Stimulated activated memory B cell treated with anti-CD40 and anti-IgM and Interleukin-4, amounts not matched to agents 10 μg/mL and 1 μg/mL and 100 μg/mL, for 72 hours (primary cell): ENCODE results near the gene PROX1.
"Not testable (repeated sequence)": the region's sequence is repeated elsewhere in the genome, so short reads cannot be mapped to it uniquely, and the experiment has no call there.

Source experiments
- ATAC-seq: fragments of 150-1000 bp; cut with Tn5 transposase; 2 replicates; pipeline ENCODE4 v1.10.0; 2021
- H3K27ac Mint-ChIP-seq: one replicate; pipeline ENCODE4 v1.8.0; 2022; ENCODE audit warnings: mild to moderate bottlenecking, mixed read lengths
- H3K27me3 Mint-ChIP-seq: one replicate; pipeline ENCODE4 v1.8.0; 2022; ENCODE audit warnings: mixed read lengths
- H3K36me3 Mint-ChIP-seq: one replicate; pipeline ENCODE4 v1.8.0; 2022; ENCODE audit warnings: mixed read lengths
- H3K4me1 Mint-ChIP-seq: one replicate; pipeline ENCODE4 v1.8.0; 2022; ENCODE audit warnings: mixed read lengths
- H3K4me3 Mint-ChIP-seq: one replicate; pipeline ENCODE4 v1.8.0; 2022; ENCODE audit warnings: mild to moderate bottlenecking, moderate library complexity, mixed read lengths
- H3K9me3 Mint-ChIP-seq: one replicate; pipeline ENCODE4 v1.8.0; 2022; ENCODE audit warnings: mixed read lengths

Gene PROX1

DNA sequence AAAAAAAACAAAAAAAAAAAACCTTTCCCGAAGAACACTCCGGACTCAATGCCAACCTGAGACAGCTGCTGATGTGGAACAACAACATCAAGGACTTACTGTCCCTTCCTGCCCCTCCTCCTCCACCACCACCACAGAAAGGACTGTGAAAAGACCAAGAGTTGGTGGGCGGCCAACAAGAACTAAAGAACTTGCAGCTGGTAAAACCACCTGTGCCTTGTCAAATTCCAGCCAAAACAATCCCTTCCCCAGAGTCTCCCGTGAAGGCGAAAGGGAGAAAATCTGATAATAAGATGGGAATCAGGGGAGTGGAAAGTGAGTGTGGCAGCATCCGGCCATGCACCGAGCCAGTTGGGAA is 88.9 kb downstream of the PROX1 start:
- Mint-ChIP-seq H3K9me3 (peaks cover 8% of the 10 kb centered on the region), H3K27me3 (no peaks in the 10 kb centered on the region), H3K4me3 (no peak overlapping the region), H3K4me1 (no peaks in the 10 kb centered on the region), H3K27ac (no peak overlapping the region), H3K36me3 (no peaks in the 10 kb centered on the region)
- no peak for ATAC-seq

DNA sequence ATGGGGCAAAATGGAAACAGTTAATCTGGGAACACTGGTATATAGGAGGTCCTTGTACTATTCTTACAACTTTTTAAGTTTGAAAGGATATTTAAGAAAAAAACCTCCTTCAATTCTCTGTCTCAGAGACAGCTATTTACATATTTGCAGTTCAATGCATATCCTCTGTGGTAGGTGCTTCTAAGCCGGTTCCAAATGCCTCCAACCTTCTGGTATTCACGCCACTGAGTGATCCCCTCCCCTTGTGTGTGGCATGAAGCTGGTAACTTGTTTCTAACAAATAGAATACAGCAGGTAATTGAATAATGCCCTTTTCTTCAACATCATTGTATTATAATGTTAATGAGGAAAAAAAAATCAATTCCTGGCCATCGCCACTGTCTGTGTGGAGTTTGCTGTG is 91.2 kb downstream of the PROX1 start:
- no peak overlapping the region for H3K4me3 Mint-ChIP-seq
- no peaks in the 10 kb centered on the region for H3K4me1 Mint-ChIP-seq
- no peaks in the 10 kb centered on the region for H3K36me3 Mint-ChIP-seq
- peaks cover 4% of the 10 kb centered on the region for H3K9me3 Mint-ChIP-seq
- no peaks in the 10 kb centered on the region for H3K27me3 Mint-ChIP-seq
- no peak overlapping the region for H3K27ac Mint-ChIP-seq
- ATAC-seq: no peak

DNA sequence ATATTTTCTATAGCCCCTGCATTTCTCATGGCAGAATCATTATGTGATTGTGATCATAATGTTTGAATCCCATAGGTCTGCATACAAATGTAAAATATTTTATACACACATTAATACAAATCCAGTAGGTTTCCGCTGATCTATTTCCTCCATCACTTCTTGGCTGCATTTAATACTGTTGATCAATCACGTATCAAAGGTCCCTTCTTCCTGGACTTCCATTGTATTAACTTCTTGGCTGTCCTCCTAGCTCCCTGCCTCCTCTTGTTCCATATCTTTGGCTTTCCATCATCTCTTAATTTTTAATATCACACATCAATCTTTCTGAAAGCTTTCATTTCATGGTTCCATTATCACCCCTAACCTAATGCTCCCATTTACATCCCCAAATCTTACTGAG is 97.6 kb downstream of the PROX1 start:
- H3K4me1 Mint-ChIP-seq: no peaks in the 10 kb centered on the region
- ATAC-seq: no peak
- peaks cover 5% of the 10 kb centered on the region for H3K9me3 Mint-ChIP-seq
- no peaks in the 10 kb centered on the region for H3K27me3 Mint-ChIP-seq
- H3K4me3 Mint-ChIP-seq: no peak overlapping the region
- no peak overlapping the region for H3K27ac Mint-ChIP-seq
- H3K36me3 Mint-ChIP-seq: no peaks in the 10 kb centered on the region

GRCh38 chr1:214086945-214087344 is 99.2 kb downstream of the PROX1 start:
- no peaks in the 10 kb centered on the region for H3K36me3 Mint-ChIP-seq
- H3K27me3 Mint-ChIP-seq: peaks cover 6% of the 10 kb centered on the region
- H3K4me1 Mint-ChIP-seq: no peaks in the 10 kb centered on the region
- no peak for ATAC-seq
- H3K9me3 Mint-ChIP-seq: peaks cover 5% of the 10 kb centered on the region
- no peak overlapping the region for H3K4me3 Mint-ChIP-seq
- no peak overlapping the region for H3K27ac Mint-ChIP-seq

GRCh38 chr1:214089003-214089402 is 101.2 kb downstream of the PROX1 start:
- H3K36me3 Mint-ChIP-seq, H3K4me3 Mint-ChIP-seq, H3K9me3 Mint-ChIP-seq, H3K4me1 Mint-ChIP-seq, ATAC-seq, H3K27ac Mint-ChIP-seq: not testable (repeated sequence)
- peaks cover 22% of the 10 kb centered on the region for H3K27me3 Mint-ChIP-seq
